HUES64 (cell line): ENCODE data around the gene TCF12.
"Not testable (repeated sequence)": the region's sequence is repeated elsewhere in the genome, so short reads cannot be mapped to it uniquely, and the experiment has no call there.

Source experiments
- H3K27ac ChIP-seq: 2 replicates; pipeline ENCODE4 v1.7.0; 2013; ENCODE audit warnings: low read depth, low read length, inconsistent platforms
- H3K27me3 ChIP-seq: 2 replicates; pipeline ENCODE4 v1.6.1; 2013; ENCODE audit warnings: mild to moderate bottlenecking, low read length; ENCODE audit not compliant: insufficient read depth
- H3K36me3 ChIP-seq: 2 replicates; pipeline ENCODE4 v1.6.1; 2013; ENCODE audit warnings: mild to moderate bottlenecking, low read length; ENCODE audit not compliant: insufficient read depth
- H3K4me1 ChIP-seq: 2 replicates; pipeline ENCODE4 v1.6.1; 2013; ENCODE audit warnings: mild to moderate bottlenecking, low read length, moderate library complexity; ENCODE audit not compliant: insufficient read depth
- H3K4me3 ChIP-seq: 2 replicates; pipeline ENCODE4 v1.5.1; 2013; ENCODE audit warnings: mild to moderate bottlenecking, low read length, moderate library complexity
- H3K9ac ChIP-seq: 2 replicates; pipeline ENCODE4 v1.6.1; 2013; ENCODE audit warnings: mild to moderate bottlenecking, low read depth, low read length
- H3K9me3 ChIP-seq: 2 replicates; pipeline ENCODE4 v1.6.1; 2013; ENCODE audit warnings: low read depth, low read length; ENCODE audit not compliant: insufficient read depth
- WGBS: fragments of 150-250, 120-280 bp; methylation state at CpG from one replicate; pipeline ENCODE4 v1.1.7; 2013; ENCODE audit warnings: missing lambda C conversion rate; 5-methylcytosine and 5-hydroxymethylcytosine counted together

The TCF12 gene

DNA sequence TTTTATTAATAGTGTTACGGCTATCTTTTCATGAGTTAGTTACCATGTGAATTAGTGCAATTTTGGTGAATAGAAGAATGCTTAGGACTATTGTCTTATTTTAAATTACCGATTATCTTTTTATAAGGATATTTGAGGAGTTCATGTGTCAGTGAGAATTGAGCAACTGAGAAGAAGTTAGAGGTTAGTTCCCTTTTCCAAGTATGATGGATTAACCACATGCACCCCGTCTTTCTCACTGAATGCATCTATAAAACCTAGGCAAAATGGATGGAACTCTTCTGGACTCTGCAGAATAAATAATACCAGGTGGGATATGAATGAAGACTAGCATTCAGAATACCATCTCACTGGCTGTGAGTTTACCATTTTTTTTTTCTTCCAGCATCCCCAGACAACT, 74.3 kb downstream of the TCF12 start:
- Histone ChIP-seq H3K4me1 (peaks cover 13% of the 10 kb centered on the region; the same call in 1 of the 2 replicates), H3K9ac (no peak overlapping the region), H3K36me3 (peaks cover 13% of the 10 kb centered on the region), H3K9me3 (no peaks in the 10 kb centered on the region), H3K4me3 (no peak overlapping the region), H3K27me3 (no peaks in the 10 kb centered on the region), H3K27ac (no peak overlapping the region)
- over 99% methylated on average over 3 of the region's 3 CpGs for WGBS

DNA sequence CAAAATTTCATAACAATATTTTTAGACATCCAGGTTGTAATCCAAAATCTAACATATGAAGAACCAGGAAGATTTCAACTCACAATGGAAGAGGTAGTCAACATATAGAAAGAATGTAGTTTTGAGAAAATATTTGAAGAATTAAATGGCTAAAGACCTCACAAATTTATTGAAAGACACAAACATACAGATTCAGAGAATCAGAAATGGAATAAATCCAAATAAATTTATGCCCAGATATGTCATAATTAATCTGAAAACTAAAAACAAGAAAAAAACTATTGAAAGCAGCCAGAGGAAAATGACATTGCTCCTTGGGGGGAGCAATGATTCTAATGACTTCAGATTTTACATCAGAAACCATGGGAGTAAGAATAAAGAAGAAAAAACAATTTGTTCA, 75.8 kb downstream of the TCF12 start:
- Histone ChIP-seq H3K4me3 (no peak overlapping the region), H3K36me3 (peaks cover 13% of the 10 kb centered on the region), H3K9me3 (no peaks in the 10 kb centered on the region), H3K27me3 (no peaks in the 10 kb centered on the region), H3K4me1 (peaks cover 3% of the 10 kb centered on the region; the same call in 1 of the 2 replicates), H3K27ac (no peak overlapping the region), H3K9ac (no peak overlapping the region)

DNA sequence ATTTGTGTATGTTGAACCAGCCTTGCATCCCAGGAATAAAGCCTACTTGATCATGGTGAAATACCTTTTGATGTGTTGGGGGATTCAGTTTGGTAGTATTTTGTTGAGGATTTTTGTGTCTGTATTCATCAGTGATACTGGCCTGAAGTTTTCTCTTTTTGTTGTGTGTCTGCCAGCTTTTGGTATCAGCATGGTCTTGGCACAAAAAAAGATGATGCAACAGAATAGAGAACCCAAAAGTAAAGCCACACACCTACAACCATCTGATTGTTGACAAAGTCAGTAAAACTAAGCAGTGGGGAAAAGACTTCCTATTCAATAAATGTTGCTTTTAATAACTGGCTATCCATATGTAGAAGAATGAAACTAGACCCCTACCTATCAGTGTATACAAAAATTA, 77.6 kb downstream of the TCF12 start:
- Histone ChIP-seq H3K27ac (no peak overlapping the region), H3K36me3 (peaks cover 13% of the 10 kb centered on the region), H3K9ac (no peak overlapping the region), H3K27me3 (no peaks in the 10 kb centered on the region), H3K4me3 (no peak overlapping the region), H3K4me1 (no peaks in the 10 kb centered on the region), H3K9me3 (no peaks in the 10 kb centered on the region)

DNA sequence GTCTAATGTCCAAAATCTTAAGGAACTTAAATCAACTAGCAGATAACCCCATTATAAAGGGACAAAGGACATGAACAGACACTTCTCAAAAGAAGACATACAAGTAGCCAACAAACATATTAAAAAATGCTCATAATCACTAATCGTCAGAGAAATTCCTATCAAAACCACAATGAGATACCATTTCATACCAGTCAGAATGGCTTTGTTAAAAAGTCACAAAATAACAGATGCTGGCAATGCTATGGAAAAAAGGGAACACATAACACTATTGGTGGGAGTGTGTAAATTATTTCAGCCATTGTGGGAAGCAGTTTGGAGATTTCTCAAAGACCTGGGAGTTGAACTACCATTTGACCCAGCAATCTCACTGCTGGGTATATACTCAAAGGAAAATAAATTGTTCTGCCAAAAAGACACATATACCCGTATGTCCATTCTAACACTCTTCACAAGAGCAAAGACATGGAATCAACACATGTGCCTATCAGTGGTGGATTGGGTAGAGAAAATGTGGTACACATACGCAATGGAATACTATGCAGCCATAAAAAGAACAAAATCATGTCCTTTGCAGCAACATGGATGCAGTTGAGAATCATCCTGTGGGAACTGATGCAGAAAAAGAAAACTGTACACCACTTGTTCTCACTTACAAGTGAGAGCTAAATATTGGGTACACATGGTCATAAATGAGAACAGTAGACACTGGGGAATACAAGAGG, 78.5 kb downstream of the TCF12 start:
- H3K27ac ChIP-seq: no peak overlapping the region
- H3K27me3 ChIP-seq: no peaks in the 10 kb centered on the region
- no peak overlapping the region for H3K4me3 ChIP-seq
- peaks cover 13% of the 10 kb centered on the region for H3K36me3 ChIP-seq
- H3K9me3 ChIP-seq: no peaks in the 10 kb centered on the region
- no peak overlapping the region for H3K9ac ChIP-seq
- H3K4me1 ChIP-seq: no peaks in the 10 kb centered on the region
- 85% methylated on average over 2 of the region's 3 CpGs for WGBS

DNA sequence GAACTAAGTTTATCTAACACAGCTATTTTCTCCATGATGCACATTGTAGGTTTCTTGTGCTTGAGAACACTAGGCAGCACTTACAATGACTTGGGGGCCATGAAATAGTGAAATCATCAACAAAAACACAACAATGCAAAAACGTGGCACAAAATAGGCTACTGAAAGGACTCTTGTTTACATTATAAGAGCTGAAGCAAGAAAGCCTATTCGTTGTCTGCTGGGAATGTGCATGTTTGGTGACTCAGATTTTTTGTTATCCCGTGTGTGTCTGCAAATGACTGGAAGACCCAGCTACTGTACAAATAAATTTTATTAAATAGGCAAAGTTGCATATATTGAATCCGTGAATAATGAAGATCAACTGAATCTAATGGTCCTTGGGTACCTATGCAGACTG, 85.0 kb downstream of the TCF12 start:
- 71% methylated on average over 3 of the region's 4 CpGs for WGBS
- no peaks in the 10 kb centered on the region for H3K9me3 ChIP-seq
- no peak overlapping the region for H3K27ac ChIP-seq

DNA sequence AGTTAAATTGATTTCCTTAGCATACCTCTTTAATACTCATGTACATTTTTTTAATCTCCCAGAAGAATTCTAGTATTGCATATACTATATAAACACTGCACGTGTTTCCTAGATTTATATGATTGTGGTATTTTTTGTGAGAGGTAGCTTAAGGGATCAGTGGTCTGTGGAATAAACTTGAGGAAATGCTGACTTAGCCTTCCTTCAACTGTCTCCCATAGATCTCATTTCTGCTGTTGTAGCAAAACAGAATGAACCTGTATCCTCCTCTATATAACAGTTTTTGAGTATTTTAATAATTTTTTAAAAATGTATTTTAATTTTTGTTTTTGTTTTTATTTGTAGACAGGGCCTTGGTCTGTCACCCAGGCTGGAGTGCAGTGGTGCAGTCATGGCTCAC, 86.8 kb downstream of the TCF12 start:
- no peak overlapping the region for H3K27ac ChIP-seq
- no peaks in the 10 kb centered on the region for H3K9me3 ChIP-seq
- no peak overlapping the region for H3K9ac ChIP-seq
- no peak overlapping the region for H3K4me3 ChIP-seq
- H3K27me3 ChIP-seq: no peaks in the 10 kb centered on the region
- 100% methylated on average over 1 of the region's 1 CpG for WGBS
- peaks cover 4% of the 10 kb centered on the region; the same call in 1 of the 2 replicates for H3K4me1 ChIP-seq
- no peaks in the 10 kb centered on the region for H3K36me3 ChIP-seq

More for the DNA sequence above, 85.0 kb downstream of the TCF12 start:
- Histone ChIP-seq H3K4me1 (peaks cover 4% of the 10 kb centered on the region; the same call in 1 of the 2 replicates), H3K36me3 (no peaks in the 10 kb centered on the region), H3K4me3 (no peak overlapping the region), H3K27me3 (no peaks in the 10 kb centered on the region), H3K9ac (no peak overlapping the region)

DNA sequence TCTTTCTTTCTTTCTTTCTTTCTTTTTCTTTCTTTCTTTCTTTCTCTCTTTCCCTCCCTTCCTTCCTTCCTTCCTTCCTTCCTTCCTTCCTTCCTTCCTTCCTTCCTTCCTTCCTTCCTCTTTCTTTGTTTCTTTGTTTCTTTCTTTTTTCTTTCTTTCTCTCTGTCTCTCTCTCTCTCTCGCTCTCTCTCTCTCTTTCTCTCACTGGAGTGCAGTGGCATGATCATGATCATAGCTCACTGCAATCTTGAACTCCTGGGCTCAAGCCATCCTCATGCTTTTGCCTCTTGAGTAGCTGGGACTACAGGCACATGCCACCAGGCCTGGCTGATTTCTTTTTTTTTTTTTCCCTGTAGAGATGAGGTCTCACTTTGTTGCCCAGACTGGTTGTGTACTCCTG, 89.4 kb downstream of the TCF12 start:
- H3K4me1 ChIP-seq, H3K9me3 ChIP-seq, H3K4me3 ChIP-seq, H3K36me3 ChIP-seq, H3K9ac ChIP-seq, H3K27me3 ChIP-seq, H3K27ac ChIP-seq: not testable (repeated sequence)
- 90% methylated on average over 1 of the region's 1 CpG for WGBS

DNA sequence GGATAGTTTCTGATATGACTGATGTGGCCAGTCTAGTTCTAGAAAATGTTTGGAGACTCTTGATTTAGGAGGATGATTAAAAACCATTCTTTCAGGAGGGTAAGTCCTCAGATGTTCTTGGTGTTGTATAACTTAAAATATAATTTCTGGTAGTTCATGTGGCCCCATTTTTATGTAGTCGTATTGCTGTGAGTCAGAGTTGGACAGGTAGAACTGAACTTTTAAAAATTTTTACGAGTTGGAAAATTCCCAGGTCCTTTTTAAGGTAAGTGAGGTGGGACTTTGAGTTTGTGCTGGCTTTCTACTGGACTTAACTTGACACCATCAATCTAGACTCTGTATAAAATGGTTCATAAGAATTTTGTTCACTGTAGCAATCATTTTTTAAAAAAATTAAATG, 92.3 kb downstream of the TCF12 start:
- Histone ChIP-seq H3K9ac (no peak overlapping the region), H3K9me3 (no peaks in the 10 kb centered on the region), H3K4me3 (no peak overlapping the region), H3K4me1 (0 out of 2 replicates have a peak, but pooled peaks cover under 1% of the 10 kb centered on the region), H3K27ac (no peak overlapping the region), H3K27me3 (no peaks in the 10 kb centered on the region), H3K36me3 (no peaks in the 10 kb centered on the region)
- WGBS: 90% methylated on average over 2 of the region's 2 CpGs

DNA sequence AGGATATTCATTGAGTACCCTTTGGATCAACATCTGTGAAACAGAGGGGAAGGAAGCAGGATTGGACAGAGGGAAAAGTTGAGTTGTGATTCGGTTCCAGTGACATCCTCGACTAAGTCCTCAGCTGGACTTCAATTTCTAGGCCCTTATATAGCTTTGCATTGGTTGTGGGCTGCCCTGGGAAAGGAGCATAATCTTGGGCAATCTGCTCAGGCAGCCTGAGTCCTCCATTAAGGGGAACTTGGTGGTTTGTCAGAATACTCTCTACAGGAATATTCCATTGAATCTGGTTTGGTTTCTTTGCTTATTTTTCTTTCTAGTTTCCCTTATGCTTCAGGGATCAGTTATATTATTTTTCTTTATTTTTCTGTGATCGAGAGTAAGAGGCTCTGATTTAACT, 94.1 kb downstream of the TCF12 start:
- Histone ChIP-seq H3K4me1 (peaks cover 12% of the 10 kb centered on the region), H3K27ac (no peak overlapping the region), H3K9me3 (no peaks in the 10 kb centered on the region), H3K9ac (no peak overlapping the region), H3K4me3 (no peak overlapping the region), H3K36me3 (no peaks in the 10 kb centered on the region), H3K27me3 (no peaks in the 10 kb centered on the region)
- WGBS: 97% methylated on average over 3 of the region's 3 CpGs

DNA sequence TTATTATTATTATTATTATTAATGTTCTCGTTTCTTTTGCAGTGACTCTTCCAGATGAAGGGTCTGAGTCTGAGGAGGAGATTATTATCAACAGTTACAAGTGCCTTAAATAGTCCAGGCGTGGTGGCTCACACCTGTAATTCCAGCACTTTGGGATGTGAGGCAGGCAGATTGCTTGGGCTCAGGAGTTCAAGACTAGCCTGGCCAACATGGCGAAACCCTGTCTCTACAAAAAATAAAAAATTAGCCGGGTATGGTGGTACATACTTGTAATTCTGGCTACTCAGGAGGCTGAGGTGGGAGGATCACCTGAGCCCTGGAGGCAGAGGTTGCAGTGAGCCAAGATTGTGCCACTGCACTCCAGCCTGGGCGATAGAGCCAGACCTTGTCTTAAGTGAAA, 96.5 kb downstream of the TCF12 start:
- not testable (repeated sequence) for H3K27ac ChIP-seq, H3K36me3 ChIP-seq, H3K27me3 ChIP-seq, H3K9me3 ChIP-seq, H3K4me3 ChIP-seq, H3K9ac ChIP-seq
- WGBS: 93% methylated on average over 5 of the region's 5 CpGs
- H3K4me1 ChIP-seq: peaks cover 29% of the 10 kb centered on the region

DNA sequence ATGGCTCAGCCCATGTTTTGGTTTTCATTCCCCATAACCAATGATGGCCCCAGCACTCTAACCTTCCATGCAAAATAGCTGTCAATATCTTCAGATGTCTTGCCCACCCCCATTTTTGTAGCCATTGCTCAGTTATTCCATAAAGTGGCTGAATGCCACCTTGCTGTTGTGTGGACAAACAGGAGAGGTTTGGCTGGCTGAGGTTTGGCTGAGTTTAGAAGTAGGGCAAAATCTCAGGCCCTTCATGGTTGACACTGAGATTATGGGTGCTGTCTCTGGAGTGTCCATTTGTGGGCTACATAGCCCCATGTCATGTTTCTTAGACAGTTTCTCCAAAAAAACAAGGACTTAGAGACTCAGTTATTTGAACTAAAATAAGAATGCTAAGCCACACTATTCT, 96.9 kb downstream of the TCF12 start:
- Histone ChIP-seq H3K4me1 (peaks cover 29% of the 10 kb centered on the region), H3K27ac (no peak overlapping the region), H3K4me3 (no peak overlapping the region), H3K9me3 (no peaks in the 10 kb centered on the region), H3K27me3 (no peaks in the 10 kb centered on the region), H3K9ac (no peak overlapping the region), H3K36me3 (no peaks in the 10 kb centered on the region)

DNA sequence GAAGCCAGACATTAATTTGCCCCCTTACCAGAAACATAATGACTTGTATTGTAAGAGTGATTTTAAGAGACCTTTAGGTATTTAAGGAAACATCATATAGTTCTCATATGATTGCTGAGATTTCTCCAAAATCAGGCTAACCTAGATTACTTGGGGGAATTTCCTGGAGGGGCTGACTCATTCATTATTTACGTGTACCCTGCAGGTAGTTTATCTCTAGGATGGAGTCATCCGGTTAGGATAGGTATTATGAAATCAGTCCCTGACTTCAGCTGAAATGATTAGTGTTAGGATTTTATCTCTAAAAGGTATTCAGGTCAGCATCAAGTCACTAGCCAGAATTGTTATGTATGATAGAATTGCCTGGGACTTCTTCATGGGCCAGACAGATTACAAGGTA, 97.5 kb downstream of the TCF12 start:
- H3K9me3 ChIP-seq: no peaks in the 10 kb centered on the region
- 86% methylated on average over 2 of the region's 2 CpGs for WGBS
- peaks cover 29% of the 10 kb centered on the region for H3K4me1 ChIP-seq
- no peaks in the 10 kb centered on the region for H3K36me3 ChIP-seq
- H3K27ac ChIP-seq: no peak overlapping the region
- H3K9ac ChIP-seq: no peak overlapping the region
- H3K4me3 ChIP-seq: no peak overlapping the region
- no peaks in the 10 kb centered on the region for H3K27me3 ChIP-seq
